Trophoblast cell (in vitro differentiated cells and primary cell): ENCODE measurements around the gene FGF2.

ENCODE experiments used
- DNase-seq, 2 donors: peaks; one replicate each; pipeline ENCODE4 v3.0.0-alpha.2; 2016
- H2AFZ ChIP-seq: 2 replicates; pipeline ENCODE4 v1.6.1; 2013; ENCODE audit warnings: low read length, moderate library complexity, mild to moderate bottlenecking; ENCODE audit not compliant: insufficient read depth, poor library complexity
- H2AK5ac ChIP-seq: 2 replicates; pipeline ENCODE4 v1.6.1; 2013; ENCODE audit warnings: mild to moderate bottlenecking, low read length
- H2BK120ac ChIP-seq: 2 replicates; pipeline ENCODE4 v1.6.1; 2013; ENCODE audit warnings: low read length, mild to moderate bottlenecking, moderate library complexity; ENCODE audit not compliant: insufficient read depth, poor library complexity
- H2BK12ac ChIP-seq: 2 replicates; pipeline ENCODE4 v1.6.1; 2013; ENCODE audit warnings: mild to moderate bottlenecking, low read length, moderate library complexity
- H2BK5ac ChIP-seq: 2 replicates; pipeline ENCODE4 v1.6.1; 2013; ENCODE audit warnings: low read length, low read depth, moderate library complexity, mild to moderate bottlenecking; ENCODE audit not compliant: poor library complexity
- H3K14ac ChIP-seq: 2 replicates; pipeline ENCODE4 v1.6.1; 2013; ENCODE audit warnings: mild to moderate bottlenecking, low read length
- H3K18ac ChIP-seq: 2 replicates; pipeline ENCODE4 v1.6.1; 2013; ENCODE audit warnings: mild to moderate bottlenecking, low read length
- H3K23ac ChIP-seq: 2 replicates; pipeline ENCODE4 v1.6.1; 2013; ENCODE audit warnings: low read length
- H3K27ac ChIP-seq: 2 replicates; pipeline ENCODE4 v1.5.1; 2013; ENCODE audit warnings: low read depth, mild to moderate bottlenecking, inconsistent platforms, low read length, moderate library complexity
- H3K27me3 ChIP-seq: 2 replicates; pipeline ENCODE4 v1.6.1; 2013; ENCODE audit warnings: inconsistent platforms, mild to moderate bottlenecking, low read length, moderate library complexity; ENCODE audit not compliant: insufficient read depth
- H3K36me3 ChIP-seq, 2 experiments: 1 replicate in 1 of 2; 2 replicates in 1 of 2; pipeline ENCODE4 v1.6.1; 2013; ENCODE audit warnings: low read length in 2 of 2, mild to moderate bottlenecking in 2 of 2, moderate library complexity in 1 of 2; ENCODE audit not compliant: insufficient read depth in 2 of 2, control insufficient read depth in 1 of 2
- H3K4ac ChIP-seq: 2 replicates; pipeline ENCODE4 v1.6.1; 2013; ENCODE audit warnings: low read depth, mild to moderate bottlenecking, low read length, moderate library complexity
- H3K4me1 ChIP-seq, 2 experiments: 1 replicate in 1 of 2; 2 replicates in 1 of 2; pipeline ENCODE4 v1.6.1; 2013; ENCODE audit warnings: low read length in 2 of 2, mild to moderate bottlenecking in 2 of 2, moderate library complexity in 1 of 2; ENCODE audit not compliant: insufficient read depth in 2 of 2, control insufficient read depth in 1 of 2
- H3K4me2 ChIP-seq: 2 replicates; pipeline ENCODE4 v1.6.1; 2013; ENCODE audit warnings: inconsistent platforms, mild to moderate bottlenecking, low read length, moderate library complexity
- H3K4me3 ChIP-seq: 2 replicates; pipeline ENCODE4 v1.5.1; 2013; ENCODE audit warnings: mild to moderate bottlenecking, low read depth, low read length, inconsistent platforms
- H3K79me1 ChIP-seq: one replicate; pipeline ENCODE4 v1.6.1; 2013; ENCODE audit warnings: low read length
- H3K79me2 ChIP-seq: 2 replicates; pipeline ENCODE4 v1.6.1; 2013; ENCODE audit warnings: low read length, mild to moderate bottlenecking; ENCODE audit not compliant: control insufficient read depth, insufficient read depth, poor library complexity
- H3K9ac ChIP-seq: 2 replicates; pipeline ENCODE4 v1.6.1; 2013; ENCODE audit warnings: mild to moderate bottlenecking, low read length
- H3K9me3 ChIP-seq: 2 replicates; pipeline ENCODE4 v1.6.1; 2013; ENCODE audit warnings: low read depth, mild to moderate bottlenecking, control low read depth, inconsistent platforms, low read length; ENCODE audit not compliant: insufficient read depth
- H4K12ac ChIP-seq: 2 replicates; pipeline ENCODE4 v1.6.1; 2013; ENCODE audit warnings: low read depth, mild to moderate bottlenecking, low read length, moderate library complexity
- H4K8ac ChIP-seq: 2 replicates; pipeline ENCODE4 v1.6.1; 2013; ENCODE audit warnings: low read depth, mild to moderate bottlenecking, low read length, moderate library complexity
- H4K91ac ChIP-seq: one replicate; pipeline ENCODE4 v1.6.1; 2013; ENCODE audit warnings: low read depth, mild to moderate bottlenecking, low read length, moderate library complexity
- WGBS: extraction: QIAGEN DNeasy Blood & Tissue Kit; methylation state at CpG from one replicate; pipeline ENCODE4 v1.1.7; 2013; ENCODE audit warnings: missing lambda C conversion rate; ENCODE audit not compliant: insufficient read length, insufficient coverage; ENCODE audit errors: extremely low coverage; 5-methylcytosine and 5-hydroxymethylcytosine counted together

Gene FGF2

DNA sequence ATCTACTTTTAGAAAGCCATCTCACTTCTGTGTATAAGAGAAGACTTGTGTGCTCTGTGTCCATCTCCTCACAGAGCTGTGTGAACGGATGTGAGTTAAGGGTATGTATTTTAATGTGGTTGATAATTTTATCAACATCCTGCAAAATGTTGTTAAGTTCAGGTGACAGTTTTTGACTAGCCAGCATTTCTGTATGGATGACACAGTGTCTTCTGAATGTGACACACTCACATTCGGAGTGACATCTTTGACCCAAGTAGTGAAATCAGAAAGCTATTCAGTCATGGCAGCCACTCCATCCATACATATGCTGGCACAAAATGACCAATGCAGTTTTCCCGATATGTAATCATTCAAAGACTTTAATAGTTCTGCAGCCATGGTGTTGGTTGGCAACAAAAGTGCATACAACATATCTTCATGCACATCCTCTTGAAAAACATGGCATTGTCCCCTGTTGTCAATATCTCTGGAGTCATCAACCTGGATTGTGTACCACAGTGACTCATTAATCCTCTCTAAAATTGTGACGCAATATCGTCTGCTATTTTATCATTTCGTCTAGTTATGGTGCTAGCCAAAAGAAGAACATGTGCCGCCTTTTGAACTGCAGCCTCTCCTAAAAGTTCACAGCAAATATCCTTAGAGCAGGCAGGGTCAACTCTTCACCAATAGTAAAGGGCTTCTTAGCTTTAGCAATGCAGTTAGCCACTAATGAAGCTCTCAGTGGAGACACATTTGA lies 6.8 kb upstream of the FGF2 start:
- no peaks in the 10 kb centered on the region for H3K79me1 ChIP-seq
- no peak overlapping the region for H4K91ac ChIP-seq
- H3K14ac ChIP-seq = no peak overlapping the region
- no peaks in the 10 kb centered on the region for H3K4me1 ChIP-seq
- no peak overlapping the region for H3K27ac ChIP-seq
- 0% methylated on average over 1 of the region's 7 CpGs for WGBS
- no peaks in the 10 kb centered on the region for H3K79me2 ChIP-seq
- no peak overlapping the region for H4K8ac ChIP-seq
- no peak overlapping the region for H3K9ac ChIP-seq
- no peaks in the 10 kb centered on the region for H3K36me3 ChIP-seq
- H4K12ac ChIP-seq = no peak overlapping the region
- no peak overlapping the region for H3K4ac ChIP-seq
- no peak overlapping the region for H2AFZ ChIP-seq
- no peaks in the 10 kb centered on the region for H3K9me3 ChIP-seq
- H2BK120ac ChIP-seq = no peak overlapping the region
- no peak overlapping the region for H3K4me2 ChIP-seq
- H2BK5ac ChIP-seq = no peak overlapping the region
- H2AK5ac ChIP-seq = no peak overlapping the region
- H3K4me3 ChIP-seq = no peak overlapping the region
- H3K27me3 ChIP-seq = no peaks in the 10 kb centered on the region
- no peak overlapping the region for H2BK12ac ChIP-seq
- H3K18ac ChIP-seq = no peak overlapping the region
- peak in 1 of 2 donors; percentile 33 for DNase-seq
- H3K23ac ChIP-seq = no peak overlapping the region

DNA sequence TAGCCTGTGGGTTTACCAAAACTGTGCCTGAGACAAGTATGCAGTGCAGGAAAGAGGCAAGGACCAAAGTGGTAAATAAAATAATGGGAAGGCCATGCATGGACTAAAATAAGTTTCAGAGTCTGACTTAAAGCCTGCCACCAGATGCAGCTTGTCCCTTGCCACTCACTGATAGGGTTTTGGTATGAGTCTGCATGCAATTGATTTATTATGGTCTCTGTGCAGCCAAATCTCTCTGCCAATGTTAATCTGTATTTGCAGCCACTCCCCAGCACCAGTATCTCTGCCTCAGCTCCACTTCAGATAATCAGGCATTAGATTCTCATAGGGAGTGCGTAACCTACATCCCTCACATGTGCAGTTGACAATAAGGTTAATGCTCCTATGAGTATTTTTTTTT lies 5.5 kb upstream of the FGF2 start:
- Histone ChIP-seq H2AK5ac (no peak overlapping the region), H3K4me3 (no peak overlapping the region), H3K23ac (no peak overlapping the region), H3K9ac (no peak overlapping the region), H4K91ac (no peak overlapping the region), H4K8ac (no peak overlapping the region), H3K27ac (no peak overlapping the region), H3K4me1 (no peaks in the 10 kb centered on the region), H3K18ac (no peak overlapping the region), H3K4ac (no peak overlapping the region), H3K36me3 (no peaks in the 10 kb centered on the region), H2BK5ac (no peak overlapping the region), H3K14ac (no peak overlapping the region), H3K4me2 (no peak overlapping the region), H4K12ac (no peak overlapping the region), H2BK120ac (no peak overlapping the region), H3K9me3 (no peaks in the 10 kb centered on the region), H2AFZ (no peak overlapping the region), H3K79me2 (no peaks in the 10 kb centered on the region), H3K27me3 (peaks cover 3% of the 10 kb centered on the region), H2BK12ac (no peak overlapping the region), H3K79me1 (no peaks in the 10 kb centered on the region)
- no CpG with 5 or more reads among the region's 1 CpG for WGBS
- no peak for DNase-seq

DNA sequence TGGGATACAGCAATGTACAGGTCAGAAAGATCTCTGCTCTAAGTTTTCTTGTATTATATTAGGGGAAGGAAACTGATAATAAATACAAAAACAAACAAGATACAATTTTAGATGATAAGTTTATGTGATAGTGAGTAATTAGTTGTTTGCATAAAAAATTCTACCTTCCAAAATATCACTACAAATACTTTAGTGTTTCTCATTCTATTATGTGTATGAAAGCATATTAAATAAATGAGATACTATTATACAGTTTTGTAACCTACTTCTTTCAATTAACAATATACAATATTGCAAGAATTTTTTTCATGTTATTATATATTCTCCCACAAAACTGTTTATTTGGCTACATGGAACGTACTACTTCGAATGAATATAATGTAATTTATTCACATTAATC lies 4.2 kb upstream of the FGF2 start:
- peaks cover 0 to 2% of the 10 kb centered on the region in 2 experiments for H3K4me1 ChIP-seq
- H2AK5ac ChIP-seq = no peak overlapping the region
- H3K79me1 ChIP-seq = no peaks in the 10 kb centered on the region
- no peak overlapping the region for H3K9ac ChIP-seq
- no peak overlapping the region for H2AFZ ChIP-seq
- H3K9me3 ChIP-seq = no peaks in the 10 kb centered on the region
- WGBS = no CpG with 5 or more reads among the region's 2 CpGs
- no peak overlapping the region for H3K27ac ChIP-seq
- H3K4me3 ChIP-seq = no peak overlapping the region
- H3K4ac ChIP-seq = no peak overlapping the region
- H3K23ac ChIP-seq = no peak overlapping the region
- H3K27me3 ChIP-seq = peaks cover 13% of the 10 kb centered on the region
- no peak overlapping the region for H3K14ac ChIP-seq
- H3K79me2 ChIP-seq = no peaks in the 10 kb centered on the region
- no peaks in the 10 kb centered on the region for H3K36me3 ChIP-seq
- no peak overlapping the region for H2BK5ac ChIP-seq
- H4K12ac ChIP-seq = no peak overlapping the region
- no peak for DNase-seq
- no peak overlapping the region for H4K8ac ChIP-seq
- no peak overlapping the region for H3K4me2 ChIP-seq
- H4K91ac ChIP-seq = no peak overlapping the region
- H2BK120ac ChIP-seq = no peak overlapping the region
- H3K18ac ChIP-seq = no peak overlapping the region
- H2BK12ac ChIP-seq = no peak overlapping the region

DNA sequence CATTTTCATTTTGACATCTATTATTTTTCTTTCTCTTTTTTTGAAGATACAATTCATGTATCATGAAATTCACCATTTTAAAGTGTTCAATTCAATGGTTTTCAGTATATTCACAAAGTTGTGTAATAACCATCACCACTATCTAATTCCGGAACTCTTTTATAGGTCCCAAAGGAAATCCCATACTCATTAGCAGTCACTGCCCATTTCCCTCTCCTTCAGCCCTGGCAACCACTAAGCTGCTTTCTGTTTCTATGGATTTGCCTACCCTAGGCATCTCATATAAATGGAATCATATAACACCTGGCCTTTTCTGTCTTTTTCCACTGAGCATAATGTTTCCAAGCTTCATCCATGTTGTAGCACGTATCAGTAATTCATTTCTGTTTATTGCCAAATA lies 3.2 kb upstream of the FGF2 start:
- no peak overlapping the region for H3K4me2 ChIP-seq
- no peaks in the 10 kb centered on the region for H3K9me3 ChIP-seq
- peaks cover 0 to 2% of the 10 kb centered on the region in 2 experiments for H3K4me1 ChIP-seq
- H2AK5ac ChIP-seq = no peak overlapping the region
- H3K27ac ChIP-seq = no peak overlapping the region
- H3K36me3 ChIP-seq = no peaks in the 10 kb centered on the region
- no peak overlapping the region for H2AFZ ChIP-seq
- peaks cover 21% of the 10 kb centered on the region for H3K27me3 ChIP-seq
- H3K79me2 ChIP-seq = no peaks in the 10 kb centered on the region
- H4K12ac ChIP-seq = no peak overlapping the region
- H3K14ac ChIP-seq = no peak overlapping the region
- no peak overlapping the region for H2BK5ac ChIP-seq
- no peak overlapping the region for H3K4me3 ChIP-seq
- no peak overlapping the region for H4K91ac ChIP-seq
- H2BK120ac ChIP-seq = no peak overlapping the region
- no peaks in the 10 kb centered on the region for H3K79me1 ChIP-seq
- H3K4ac ChIP-seq = no peak overlapping the region
- no peak overlapping the region for H3K18ac ChIP-seq
- no peak overlapping the region for H2BK12ac ChIP-seq
- H3K23ac ChIP-seq = no peak overlapping the region
- DNase-seq = no peak
- H3K9ac ChIP-seq = no peak overlapping the region
- H4K8ac ChIP-seq = no peak overlapping the region
- WGBS = no CpG with 5 or more reads among the region's 2 CpGs
